ENCODE data around the gene CAMK1G. TPM values are rescaled to one million over a fixed set of nuclear protein-coding genes. Genes with fewer than 3 reads are reported as not detected.

CAMK1G gene
- total RNA-seq, 1 experiment from 2014 or later = 0.45 TPM

DNA sequence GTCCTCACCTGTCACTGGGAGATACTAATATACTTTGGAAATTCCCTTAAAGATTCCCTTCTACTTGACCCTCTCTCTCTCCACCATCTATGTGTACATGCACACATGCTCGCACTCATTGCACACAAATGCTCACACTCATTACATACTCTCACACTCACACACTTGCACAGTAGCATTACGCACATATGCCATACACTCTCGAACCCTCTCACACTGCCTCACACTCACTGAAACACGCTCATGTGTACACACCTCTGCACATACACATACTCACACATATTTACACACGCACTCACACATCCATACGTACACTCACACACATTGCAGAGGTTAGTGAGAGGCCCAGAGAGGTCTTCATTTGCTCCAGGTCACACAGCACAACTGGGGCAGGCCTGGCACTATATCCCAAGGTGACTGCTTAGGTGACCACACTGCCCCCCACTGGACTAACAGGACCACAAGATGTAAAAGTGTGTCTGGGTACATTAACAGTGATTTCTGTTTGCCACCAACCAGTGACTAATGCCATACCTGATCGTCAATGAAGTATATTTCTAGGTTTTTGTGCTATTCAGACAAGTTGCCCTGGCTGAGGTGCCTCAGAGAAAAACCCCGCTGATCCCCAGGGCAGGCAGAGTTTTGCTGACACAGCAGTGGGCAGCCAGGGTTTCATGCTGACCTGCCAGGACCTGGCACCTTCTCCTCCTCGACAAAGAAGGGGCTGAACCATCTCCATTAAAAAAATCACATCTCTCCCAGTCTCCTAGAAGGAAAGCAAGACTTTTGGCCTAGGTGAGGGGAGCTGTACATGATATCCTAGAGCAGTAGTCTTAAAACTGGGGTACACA, 28.5 kb upstream of the CAMK1G start:
- no peak for DNase-seq
- H3K27me3 ChIP-seq (ENCODE audit: control insufficient read depth, insufficient read depth, low read length) = peaks cover 1% of the 10 kb centered on the region; the same call in 1 of the 2 replicates
- H3K4me3 ChIP-seq (ENCODE audit: insufficient read depth, low read depth, low read length) = no peak overlapping the region
- no peaks in the 10 kb centered on the region for H3K36me3 ChIP-seq (replicated peaks; ENCODE audit: control insufficient read depth, insufficient read depth, low read length)

DNA sequence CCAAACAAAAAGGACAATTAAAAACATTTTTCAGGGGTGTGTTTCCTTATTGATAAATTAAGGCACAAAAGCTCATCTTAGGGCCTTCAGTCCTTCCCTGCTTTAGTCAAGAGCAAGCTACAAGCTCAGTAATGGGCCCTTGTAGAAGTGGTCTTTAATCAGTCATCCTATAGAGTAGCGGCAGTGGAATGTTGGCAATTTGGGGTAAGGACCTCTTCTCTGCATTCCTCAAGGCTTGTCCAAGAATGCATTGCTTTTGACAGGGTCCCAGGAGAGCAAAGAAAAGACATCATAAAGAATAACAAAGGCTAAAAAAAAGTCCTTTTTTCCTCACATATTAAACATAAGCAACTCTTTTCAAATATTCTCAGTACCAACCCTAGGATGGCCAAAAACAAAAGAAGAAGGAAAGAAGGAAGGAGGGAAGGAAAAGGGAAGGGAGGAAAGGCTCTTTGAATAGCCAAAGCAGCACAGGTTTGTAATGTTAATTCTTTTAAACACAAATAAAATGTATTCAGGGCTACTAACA, 27.3 kb upstream of the CAMK1G start:
- no peak for DNase-seq
- Histone ChIP-seq H3K36me3 (replicated peaks; ENCODE audit: control insufficient read depth, insufficient read depth, low read length) (no peaks in the 10 kb centered on the region), H3K27me3 (ENCODE audit: control insufficient read depth, insufficient read depth, low read length) (peaks cover 1% of the 10 kb centered on the region; the same call in 1 of the 2 replicates), H3K4me3 (ENCODE audit: insufficient read depth, low read depth, low read length) (no peak overlapping the region)

DNA sequence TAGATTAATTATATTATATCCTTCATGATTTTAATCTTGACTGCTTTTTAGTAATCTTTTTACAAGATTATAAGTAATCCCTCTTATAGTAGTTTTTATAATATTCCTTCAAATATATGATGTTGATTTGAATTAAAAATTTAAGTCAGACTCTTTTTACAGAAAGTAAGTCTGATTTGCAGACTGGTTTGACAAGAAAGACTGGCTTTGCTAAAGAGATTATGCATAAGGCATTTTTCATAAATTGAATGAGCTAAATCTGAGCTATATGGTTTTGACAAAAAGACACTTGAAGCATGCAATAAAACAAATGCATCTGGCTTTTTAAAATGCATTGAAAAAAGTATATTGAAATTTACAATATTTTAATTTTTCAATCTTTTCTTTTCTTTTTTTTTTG, 26.3 kb upstream of the CAMK1G start:
- no peak for DNase-seq

DNA sequence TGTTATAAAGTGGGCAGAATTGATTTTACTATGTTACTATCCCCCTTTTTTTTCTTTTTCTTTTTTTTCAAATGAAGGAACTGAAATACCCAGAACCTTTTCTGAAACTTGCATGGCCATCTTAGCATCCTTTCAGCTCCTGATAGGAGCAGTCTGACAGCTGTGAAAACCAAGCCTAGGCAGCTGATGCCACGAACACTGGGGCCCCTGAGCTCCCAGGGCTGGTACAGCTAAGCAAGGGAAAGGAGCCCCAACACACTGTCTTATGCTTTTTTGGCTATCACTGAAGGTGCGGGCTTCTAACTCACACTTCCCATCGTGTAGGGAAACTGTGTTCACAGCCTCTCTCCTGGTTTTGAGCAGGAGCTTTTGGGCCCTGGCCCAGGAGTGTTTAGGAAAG, 23.0 kb upstream of the CAMK1G start:
- Histone ChIP-seq H3K4me3 (ENCODE audit: insufficient read depth, low read depth, low read length) (no peak overlapping the region), H3K36me3 (replicated peaks; ENCODE audit: control insufficient read depth, insufficient read depth, low read length) (no peaks in the 10 kb centered on the region), H3K27me3 (ENCODE audit: control insufficient read depth, insufficient read depth, low read length) (peaks cover 6% of the 10 kb centered on the region; the same call in 1 of the 2 replicates)
- no peak for DNase-seq

More for the DNA sequence above, 26.3 kb upstream of the CAMK1G start:
- H3K27me3 ChIP-seq (ENCODE audit: control insufficient read depth, insufficient read depth, low read length) = no peaks in the 10 kb centered on the region; the same call in 1 of the 2 replicates
- H3K4me3 ChIP-seq (ENCODE audit: insufficient read depth, low read depth, low read length) = no peak overlapping the region
- H3K36me3 ChIP-seq (replicated peaks; ENCODE audit: control insufficient read depth, insufficient read depth, low read length) = no peaks in the 10 kb centered on the region

DNA sequence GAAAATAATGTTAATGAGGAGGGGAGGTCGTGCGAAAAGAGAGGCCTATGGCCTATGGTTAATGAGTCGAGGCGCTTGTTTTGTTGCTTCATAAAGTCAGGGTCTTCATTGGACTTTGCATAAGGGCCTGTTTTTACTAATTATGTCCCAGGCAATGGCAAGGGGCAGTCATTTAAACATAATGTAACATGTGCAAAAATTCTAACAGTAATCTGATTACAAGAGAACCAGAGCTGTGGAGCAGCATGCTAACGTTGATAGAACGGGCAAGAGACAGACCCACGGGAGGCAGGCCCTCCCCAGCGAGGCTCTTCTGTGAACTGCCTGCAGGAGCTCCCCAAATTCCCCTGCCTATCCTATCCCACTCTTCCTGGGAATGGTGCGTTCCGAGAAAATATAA, 22.6 kb upstream of the CAMK1G start:
- DNase-seq = no peak
- Histone ChIP-seq H3K36me3 (replicated peaks; ENCODE audit: control insufficient read depth, insufficient read depth, low read length) (no peaks in the 10 kb centered on the region), H3K27me3 (ENCODE audit: control insufficient read depth, insufficient read depth, low read length) (peaks cover 6% of the 10 kb centered on the region; the same call in 1 of the 2 replicates)

DNA sequence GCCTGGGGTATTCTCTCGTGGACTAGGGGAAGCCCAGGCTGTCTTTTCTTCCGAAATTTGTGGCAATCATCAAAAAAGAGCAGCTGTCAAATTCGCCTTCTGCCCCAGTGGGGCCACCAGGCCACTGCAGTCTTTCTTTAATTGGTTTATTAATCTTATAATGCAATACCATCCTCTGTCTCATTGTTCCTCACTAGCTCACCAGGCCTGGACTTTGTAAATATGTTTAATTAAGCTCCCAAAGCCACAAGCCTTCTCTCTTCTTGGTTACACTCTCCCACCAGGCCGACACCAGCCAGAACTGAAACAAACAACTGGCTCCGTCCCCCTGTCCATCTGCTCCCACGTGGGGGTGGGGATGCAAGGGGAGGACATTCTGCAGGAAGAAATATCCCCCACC, 22.0 kb upstream of the CAMK1G start:
- no peak overlapping the region for H3K4me3 ChIP-seq (ENCODE audit: insufficient read depth, low read depth, low read length)
- no peaks in the 10 kb centered on the region for H3K36me3 ChIP-seq (replicated peaks; ENCODE audit: control insufficient read depth, insufficient read depth, low read length)
- no peak for DNase-seq
- H3K27me3 ChIP-seq (ENCODE audit: control insufficient read depth, insufficient read depth, low read length) = peaks cover 6% of the 10 kb centered on the region; the same call in 1 of the 2 replicates

More for the DNA sequence above, 22.6 kb upstream of the CAMK1G start:
- no peak overlapping the region for H3K4me3 ChIP-seq (ENCODE audit: insufficient read depth, low read depth, low read length)

DNA sequence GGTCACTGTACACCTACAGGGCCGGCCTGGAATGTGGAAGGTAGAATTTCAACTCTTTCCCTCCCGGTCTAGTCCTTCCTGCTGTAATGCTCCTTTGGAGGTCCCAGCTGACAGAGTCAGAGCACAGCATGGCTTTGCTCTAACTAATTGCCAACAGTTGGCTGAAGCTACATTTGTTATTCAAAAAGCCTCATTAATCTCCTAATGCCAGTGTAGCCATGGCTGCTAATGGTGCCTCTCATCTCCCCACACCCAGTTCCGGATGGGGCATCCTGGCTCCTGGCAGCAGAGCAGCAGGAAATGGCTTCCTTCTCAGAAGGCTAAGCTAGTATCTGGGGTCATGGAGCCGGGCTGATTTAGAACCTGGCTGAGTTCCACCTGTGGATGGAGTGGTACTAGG, 18.7 kb upstream of the CAMK1G start:
- H3K27me3 ChIP-seq (ENCODE audit: control insufficient read depth, insufficient read depth, low read length) = peaks cover 6% of the 10 kb centered on the region; the same call in 1 of the 2 replicates
- no peak for DNase-seq
- H3K4me3 ChIP-seq (ENCODE audit: insufficient read depth, low read depth, low read length) = no peak overlapping the region
- H3K36me3 ChIP-seq (replicated peaks; ENCODE audit: control insufficient read depth, insufficient read depth, low read length) = no peaks in the 10 kb centered on the region

DNA sequence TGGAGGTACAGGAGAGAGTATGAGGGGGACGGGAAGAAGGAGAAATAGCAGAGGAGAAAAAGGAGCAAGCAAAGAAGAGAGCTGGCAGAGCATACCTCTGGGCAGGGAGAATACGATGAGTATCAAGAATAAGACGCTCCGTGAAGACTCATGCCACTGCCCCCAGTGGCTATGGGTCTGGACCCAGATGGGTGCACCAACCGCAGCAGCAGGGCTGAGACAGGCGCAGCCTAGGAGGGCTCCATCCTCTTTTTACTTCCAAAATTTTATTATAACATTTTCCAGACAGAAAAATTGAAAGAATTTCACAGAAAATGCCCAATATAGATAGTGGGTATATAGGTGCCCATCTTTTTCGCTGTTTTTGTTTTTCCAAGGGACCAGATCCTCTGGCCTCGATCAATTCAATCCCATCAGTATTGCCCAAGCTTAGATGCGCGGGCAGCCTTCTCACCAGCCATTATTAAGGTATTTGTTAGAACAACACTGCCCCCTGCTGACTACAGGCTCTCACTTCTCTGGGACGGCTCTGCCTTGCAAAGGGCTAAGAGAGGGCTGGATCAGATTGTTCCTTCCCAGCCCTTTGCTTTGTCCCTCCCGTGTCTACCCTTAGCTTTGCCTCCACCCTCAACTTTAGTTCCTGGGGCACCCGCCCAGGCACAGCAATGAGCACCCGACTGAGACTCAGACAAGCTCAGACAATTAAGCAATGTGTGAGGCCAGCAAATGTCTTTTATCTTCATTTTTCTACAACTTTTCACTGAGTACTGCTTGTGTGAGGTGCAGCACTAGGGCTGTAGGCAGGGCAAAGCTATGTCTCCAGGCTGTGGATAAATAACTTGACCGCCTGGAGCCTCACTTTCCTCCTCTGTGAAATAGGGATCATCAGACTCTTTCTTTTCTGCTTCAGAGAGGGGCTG, 17.5 kb upstream of the CAMK1G start:
- DNase-seq = peak; percentile 65
- Histone ChIP-seq H3K4me3 (ENCODE audit: insufficient read depth, low read depth, low read length) (no peak overlapping the region), H3K36me3 (replicated peaks; ENCODE audit: control insufficient read depth, insufficient read depth, low read length) (no peaks in the 10 kb centered on the region), H3K27me3 (ENCODE audit: control insufficient read depth, insufficient read depth, low read length) (peaks cover 6% of the 10 kb centered on the region; the same call in 1 of the 2 replicates)

DNA sequence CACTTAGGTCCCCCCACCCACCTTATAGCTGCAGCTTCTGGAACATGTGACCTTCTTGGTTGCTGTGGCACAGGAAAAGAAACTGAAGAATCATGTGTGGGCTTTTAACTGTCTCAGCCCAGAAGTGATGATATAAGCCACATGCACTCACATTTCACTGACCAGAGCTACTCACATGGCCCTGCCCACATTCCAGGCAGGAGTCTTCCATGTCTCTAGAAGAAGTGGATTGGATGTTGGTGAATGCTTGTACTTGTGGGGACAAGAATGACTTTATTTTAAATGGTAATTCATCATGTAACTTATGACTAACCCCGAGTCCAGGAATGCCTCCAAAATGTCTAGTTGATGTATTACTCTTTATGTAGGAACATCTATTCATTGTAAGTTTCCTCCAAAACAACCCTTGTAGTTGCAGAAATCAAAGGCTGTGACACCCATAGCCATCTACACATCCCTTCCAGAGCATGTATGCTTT, 15.8 kb upstream of the CAMK1G start:
- no peak for DNase-seq
- H3K36me3 ChIP-seq (replicated peaks; ENCODE audit: control insufficient read depth, insufficient read depth, low read length) = no peaks in the 10 kb centered on the region
- no peak overlapping the region for H3K4me3 ChIP-seq (ENCODE audit: insufficient read depth, low read depth, low read length)
- peaks cover 6% of the 10 kb centered on the region; the same call in 1 of the 2 replicates for H3K27me3 ChIP-seq (ENCODE audit: control insufficient read depth, insufficient read depth, low read length)

DNA sequence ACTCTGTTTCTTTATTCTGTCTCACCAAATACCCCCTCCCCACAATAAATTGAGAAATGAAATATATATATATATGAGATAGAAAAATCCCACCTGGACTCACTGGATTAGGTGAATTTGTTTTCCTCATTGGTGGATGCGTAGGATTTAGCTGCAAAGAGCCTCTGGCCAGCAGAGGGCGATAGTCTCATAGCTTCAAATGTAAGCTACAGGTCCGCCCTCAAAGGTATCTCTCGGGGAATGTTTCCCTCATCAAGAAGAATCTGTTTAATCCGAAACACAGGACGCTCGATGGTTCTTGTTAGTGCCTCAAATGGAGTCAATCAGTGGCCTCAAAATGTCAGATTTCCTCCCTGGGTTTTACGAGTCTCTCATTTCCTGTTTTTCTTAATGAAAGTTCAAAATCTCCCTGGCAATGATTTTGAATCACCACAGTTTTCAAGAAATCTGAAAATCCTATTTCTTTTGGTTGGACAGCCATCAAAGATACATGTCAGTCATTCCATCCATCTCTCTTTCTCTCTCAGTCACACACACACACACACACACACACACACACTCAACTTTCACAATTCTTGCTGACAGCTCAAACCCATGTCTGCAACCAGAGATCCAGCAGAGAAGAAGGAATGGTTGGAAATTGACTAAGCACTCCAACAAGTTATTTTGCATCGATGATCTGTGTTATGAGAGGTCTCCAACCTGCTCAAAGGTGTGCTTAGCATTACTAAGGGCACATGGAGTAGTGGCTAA, 13.9 kb upstream of the CAMK1G start:
- no peaks in the 10 kb centered on the region for H3K36me3 ChIP-seq (replicated peaks; ENCODE audit: control insufficient read depth, insufficient read depth, low read length)
- peak; percentile 75 for DNase-seq
- no peak overlapping the region for H3K4me3 ChIP-seq (ENCODE audit: insufficient read depth, low read depth, low read length)
- H3K27me3 ChIP-seq (ENCODE audit: control insufficient read depth, insufficient read depth, low read length) = peaks cover 6% of the 10 kb centered on the region; the same call in 1 of the 2 replicates

DNA sequence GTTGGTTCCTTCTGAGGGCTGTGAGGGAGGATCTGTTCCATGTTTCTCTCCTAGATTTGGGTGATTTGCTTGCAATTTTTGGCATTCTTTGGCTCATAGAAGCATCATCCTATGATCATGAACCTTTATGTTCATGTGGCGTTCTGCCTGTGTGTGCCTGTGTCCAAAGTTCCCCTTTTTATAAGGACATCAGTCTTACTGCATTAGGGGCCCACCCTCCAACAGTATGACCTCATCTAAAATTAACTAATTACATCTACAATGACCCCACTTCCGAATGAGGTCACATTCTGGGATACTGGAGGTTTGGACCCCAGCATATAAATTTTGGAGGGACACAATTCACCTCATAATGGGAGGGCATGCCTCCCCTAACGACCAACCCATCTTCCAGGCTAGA, 12.8 kb upstream of the CAMK1G start:
- H3K27me3 ChIP-seq (ENCODE audit: control insufficient read depth, insufficient read depth, low read length) = peaks cover 2% of the 10 kb centered on the region; the same call in 1 of the 2 replicates
- no peak for DNase-seq
- H3K4me3 ChIP-seq (ENCODE audit: insufficient read depth, low read depth, low read length) = no peak overlapping the region
- H3K36me3 ChIP-seq (replicated peaks; ENCODE audit: control insufficient read depth, insufficient read depth, low read length) = no peaks in the 10 kb centered on the region

DNA sequence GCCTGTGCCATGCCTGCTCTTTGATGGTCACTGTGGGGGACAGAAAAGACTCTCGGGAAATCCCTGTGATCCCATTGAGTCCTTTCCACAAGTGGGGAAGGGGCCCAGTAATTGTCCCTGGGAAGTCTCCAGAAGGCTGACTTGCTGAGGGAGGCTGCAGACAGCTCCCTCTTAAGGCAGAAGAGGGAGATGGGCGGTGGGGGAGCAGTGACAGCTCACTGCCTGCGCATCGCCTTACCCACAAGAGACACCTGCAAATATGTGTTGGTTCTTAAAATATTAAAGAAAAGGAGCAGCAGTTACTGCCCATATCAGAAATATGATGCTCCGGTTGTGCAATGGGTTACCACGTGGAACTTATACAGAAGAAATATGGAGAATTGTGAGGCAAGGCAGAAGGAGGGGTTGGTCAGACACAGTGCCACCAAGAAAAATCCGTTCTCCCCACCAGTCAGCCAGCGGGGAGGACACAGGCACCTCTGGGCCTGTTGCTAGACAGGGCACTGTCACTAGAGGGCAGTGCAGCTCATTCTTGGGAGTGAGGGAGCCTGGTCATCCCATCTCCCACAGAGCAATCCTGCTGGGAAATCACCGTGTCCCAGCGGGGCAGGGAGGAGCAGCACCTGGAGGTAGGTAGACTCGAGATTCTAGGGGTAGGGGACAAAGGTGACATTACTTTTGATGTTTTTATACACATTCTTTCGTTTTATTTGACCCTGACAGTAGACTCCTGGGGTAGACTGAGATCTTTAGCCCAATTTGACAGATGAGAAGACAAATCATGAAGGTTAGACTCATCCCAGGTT, 6.9 kb upstream of the CAMK1G start:
- Histone ChIP-seq H3K4me3 (ENCODE audit: insufficient read depth, low read depth, low read length) (no peak overlapping the region), H3K36me3 (replicated peaks; ENCODE audit: control insufficient read depth, insufficient read depth, low read length) (no peaks in the 10 kb centered on the region), H3K27me3 (ENCODE audit: control insufficient read depth, insufficient read depth, low read length) (peaks cover 4% of the 10 kb centered on the region; the same call in 1 of the 2 replicates)
- peak; percentile 79 for DNase-seq

DNA sequence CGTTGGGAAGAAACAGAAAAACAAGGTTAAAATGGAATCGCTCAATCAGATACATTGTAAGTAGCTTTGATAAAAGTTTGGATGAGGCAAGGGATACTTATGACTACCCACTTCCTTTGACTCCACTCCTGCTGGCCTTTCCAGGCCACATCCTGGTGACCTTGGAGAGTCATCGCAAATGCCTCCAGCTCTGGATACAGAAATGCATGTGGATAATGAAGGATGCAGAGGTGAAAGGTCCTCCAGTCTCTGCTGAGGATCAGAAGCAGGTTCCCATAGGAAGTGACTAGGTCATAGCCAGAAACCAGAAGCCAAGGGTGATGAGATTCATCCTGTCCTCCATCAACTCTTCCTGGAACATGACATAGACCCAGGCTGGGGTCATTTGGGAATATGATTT, 6.2 kb upstream of the CAMK1G start:
- H3K27me3 ChIP-seq (ENCODE audit: control insufficient read depth, insufficient read depth, low read length) = peaks cover 4% of the 10 kb centered on the region; the same call in 1 of the 2 replicates
- DNase-seq = no peak

More for the DNA sequence above, 6.2 kb upstream of the CAMK1G start:
- H3K36me3 ChIP-seq (replicated peaks; ENCODE audit: control insufficient read depth, insufficient read depth, low read length) = no peaks in the 10 kb centered on the region
- H3K4me3 ChIP-seq (ENCODE audit: insufficient read depth, low read depth, low read length) = no peak overlapping the region

Data from H7 (cell line).